ENCODE results near the gene AIRE. TPM values are rescaled to one million over a fixed set of nuclear protein-coding genes. Genes with fewer than 3 reads are reported as not detected.
"Not testable (repeated sequence)": the region's sequence is repeated elsewhere in the genome, so short reads cannot be mapped to it uniquely, and the experiment has no call there.

AIRE gene
- total and polyA plus RNA-seq, 9 donors = 0.04 to 0.72 (median 0.11) TPM; not detected in 1

GRCh38 chr21:44299458-44300261 is 14.0 kb downstream of the AIRE start, which contains the start of gene PFKL:
Gene PFKL, plus strand, starts transcription at chr21:44300053. Its CDS starts 53 bp downstream, at chr21:44300106.
- no peaks in the 10 kb centered on the region for H3K9me3 ChIP-seq (replicated peaks; ENCODE audit: control insufficient read depth, low read depth, low read length)
- H3K36me3 ChIP-seq (ENCODE audit: control insufficient read depth, insufficient read depth, low read length) = no peaks in the 10 kb centered on the region
- peak; percentile 76 for DNase-seq
- H3K27ac ChIP-seq (ENCODE audit: low read length) = peak within 1 kb of the TSS; percentile 67
- peak within 1 kb of the TSS; percentile 57 for H3K4me3 ChIP-seq (ENCODE audit: low read length)
- under 1% methylated on average over 88 of the region's 94 CpGs for WGBS (ENCODE audit: insufficient coverage)
- peaks cover 69% of the 10 kb centered on the region for H3K4me1 ChIP-seq (ENCODE audit: control insufficient read depth, insufficient read depth, low read length)
- no peaks in the 10 kb centered on the region for H3K27me3 ChIP-seq (ENCODE audit: control insufficient read depth, insufficient read depth, low read length)

GRCh38 chr21:44300262-44300959 is 14.7 kb downstream of the AIRE start:
- under 1% methylated on average over 58 of the region's 67 CpGs for WGBS (ENCODE audit: insufficient coverage)
- H3K27ac ChIP-seq (ENCODE audit: low read length) = peak overlapping the region; percentile 1
- peak; percentile 80 for DNase-seq
- no peaks in the 10 kb centered on the region for H3K27me3 ChIP-seq (ENCODE audit: control insufficient read depth, insufficient read depth, low read length)
- H3K4me1 ChIP-seq (ENCODE audit: control insufficient read depth, insufficient read depth, low read length) = peaks cover 64% of the 10 kb centered on the region
- H3K36me3 ChIP-seq (ENCODE audit: control insufficient read depth, insufficient read depth, low read length) = no peaks in the 10 kb centered on the region
- no peaks in the 10 kb centered on the region for H3K9me3 ChIP-seq (replicated peaks; ENCODE audit: control insufficient read depth, low read depth, low read length)
- peak overlapping the region; percentile 57 for H3K4me3 ChIP-seq (ENCODE audit: low read length)

- Histone ChIP-seq H3K4me3 (ENCODE audit: low read length) (peak overlapping the region; percentile 57), H3K36me3 (ENCODE audit: control insufficient read depth, insufficient read depth, low read length) (no peaks in the 10 kb centered on the region), H3K9me3 (replicated peaks; ENCODE audit: control insufficient read depth, low read depth, low read length) (no peaks in the 10 kb centered on the region), H3K4me1 (ENCODE audit: control insufficient read depth, insufficient read depth, low read length) (peaks cover 59% of the 10 kb centered on the region), H3K27ac (ENCODE audit: low read length) (no peak overlapping the region), H3K27me3 (ENCODE audit: control insufficient read depth, insufficient read depth, low read length) (no peaks in the 10 kb centered on the region)
- DNase-seq = no peak
- WGBS (ENCODE audit: insufficient coverage) = 68% methylated on average over 13 of the region's 13 CpGs
Observed at GRCh38 chr21:44301141-44301540, 15.5 kb downstream of the AIRE start.

- Histone ChIP-seq H3K27ac (ENCODE audit: low read length) (peak overlapping the region; percentile 25), H3K9me3 (replicated peaks; ENCODE audit: control insufficient read depth, low read depth, low read length) (no peaks in the 10 kb centered on the region), H3K4me1 (ENCODE audit: control insufficient read depth, insufficient read depth, low read length) (peaks cover 56% of the 10 kb centered on the region), H3K27me3 (ENCODE audit: control insufficient read depth, insufficient read depth, low read length) (no peaks in the 10 kb centered on the region), H3K36me3 (ENCODE audit: control insufficient read depth, insufficient read depth, low read length) (peaks cover 5% of the 10 kb centered on the region), H3K4me3 (ENCODE audit: low read length) (no peak overlapping the region)
- DNase-seq = peak; percentile 83
- 68% methylated on average over 5 of the region's 9 CpGs for WGBS (ENCODE audit: insufficient coverage)
Observed at GRCh38 chr21:44301961-44302406, 16.3 kb downstream of the AIRE start.

GRCh38 chr21:44302573-44303401 is 17.1 kb downstream of the AIRE start:
- H3K4me3 ChIP-seq (ENCODE audit: low read length); DNase-seq; H3K27ac ChIP-seq (ENCODE audit: low read length); H3K9me3 ChIP-seq (replicated peaks; ENCODE audit: control insufficient read depth, low read depth, low read length); H3K27me3 ChIP-seq (ENCODE audit: control insufficient read depth, insufficient read depth, low read length): not testable (repeated sequence)
- 92% methylated on average over 14 of the region's 23 CpGs for WGBS (ENCODE audit: insufficient coverage)
- H3K4me1 ChIP-seq (ENCODE audit: control insufficient read depth, insufficient read depth, low read length) = peaks cover 50% of the 10 kb centered on the region
- peaks cover 13% of the 10 kb centered on the region for H3K36me3 ChIP-seq (ENCODE audit: control insufficient read depth, insufficient read depth, low read length)

- 78% methylated on average over 7 of the region's 12 CpGs for WGBS (ENCODE audit: insufficient coverage)
- no peak for DNase-seq
- H3K4me1 ChIP-seq (ENCODE audit: control insufficient read depth, insufficient read depth, low read length) = peaks cover 49% of the 10 kb centered on the region
Observed at GRCh38 chr21:44303490-44303981, 17.9 kb downstream of the AIRE start.

GRCh38 chr21:44304011-44304616 is 18.4 kb downstream of the AIRE start:
- 36% methylated on average over 3 of the region's 16 CpGs for WGBS (ENCODE audit: insufficient coverage)
- Histone ChIP-seq H3K36me3 (ENCODE audit: control insufficient read depth, insufficient read depth, low read length) (peaks cover 23% of the 10 kb centered on the region), H3K27ac (ENCODE audit: low read length) (no peak overlapping the region), H3K4me3 (ENCODE audit: low read length) (no peak overlapping the region), H3K9me3 (replicated peaks; ENCODE audit: control insufficient read depth, low read depth, low read length) (no peaks in the 10 kb centered on the region), H3K27me3 (ENCODE audit: control insufficient read depth, insufficient read depth, low read length) (no peaks in the 10 kb centered on the region), H3K4me1 (ENCODE audit: control insufficient read depth, insufficient read depth, low read length) (peaks cover 47% of the 10 kb centered on the region)
- no peak for DNase-seq

More at GRCh38 chr21:44303490-44303981, 17.9 kb downstream of the AIRE start:
- H3K27me3 ChIP-seq (ENCODE audit: control insufficient read depth, insufficient read depth, low read length) = no peaks in the 10 kb centered on the region
- no peak overlapping the region for H3K4me3 ChIP-seq (ENCODE audit: low read length)
- H3K27ac ChIP-seq (ENCODE audit: low read length) = no peak overlapping the region
- peaks cover 19% of the 10 kb centered on the region for H3K36me3 ChIP-seq (ENCODE audit: control insufficient read depth, insufficient read depth, low read length)
- no peaks in the 10 kb centered on the region for H3K9me3 ChIP-seq (replicated peaks; ENCODE audit: control insufficient read depth, low read depth, low read length)

GRCh38 chr21:44304877-44305293 is 19.2 kb downstream of the AIRE start:
- WGBS (ENCODE audit: insufficient coverage) = 44% methylated on average over 8 of the region's 8 CpGs
- DNase-seq = no peak
- Histone ChIP-seq H3K9me3 (replicated peaks; ENCODE audit: control insufficient read depth, low read depth, low read length) (no peaks in the 10 kb centered on the region), H3K27me3 (ENCODE audit: control insufficient read depth, insufficient read depth, low read length) (no peaks in the 10 kb centered on the region), H3K36me3 (ENCODE audit: control insufficient read depth, insufficient read depth, low read length) (peaks cover 26% of the 10 kb centered on the region), H3K27ac (ENCODE audit: low read length) (no peak overlapping the region), H3K4me1 (ENCODE audit: control insufficient read depth, insufficient read depth, low read length) (peaks cover 43% of the 10 kb centered on the region), H3K4me3 (ENCODE audit: low read length) (no peak overlapping the region)

GRCh38 chr21:44305691-44306090 is 20.0 kb downstream of the AIRE start:
- WGBS (ENCODE audit: insufficient coverage) = 71% methylated on average over 7 of the region's 9 CpGs
- H3K27ac ChIP-seq (ENCODE audit: low read length) = no peak overlapping the region
- peaks cover 34% of the 10 kb centered on the region for H3K36me3 ChIP-seq (ENCODE audit: control insufficient read depth, insufficient read depth, low read length)
- DNase-seq = no peak
- peaks cover 41% of the 10 kb centered on the region for H3K4me1 ChIP-seq (ENCODE audit: control insufficient read depth, insufficient read depth, low read length)
- H3K27me3 ChIP-seq (ENCODE audit: control insufficient read depth, insufficient read depth, low read length) = no peaks in the 10 kb centered on the region
- H3K9me3 ChIP-seq (replicated peaks; ENCODE audit: control insufficient read depth, low read depth, low read length) = no peaks in the 10 kb centered on the region
- H3K4me3 ChIP-seq (ENCODE audit: low read length) = no peak overlapping the region
